ENCODE data around the gene SCARB1. TPM values are rescaled to one million over a fixed set of nuclear protein-coding genes. Genes with fewer than 3 reads are reported as not detected.
A peak's percentile ranks its signal among the peaks of the same experiment; 100 is the strongest.

Gene SCARB1
- total and polyA plus RNA-seq, 8 donors: 23.5 to 36.5 (median 30.4) TPM

DNA sequence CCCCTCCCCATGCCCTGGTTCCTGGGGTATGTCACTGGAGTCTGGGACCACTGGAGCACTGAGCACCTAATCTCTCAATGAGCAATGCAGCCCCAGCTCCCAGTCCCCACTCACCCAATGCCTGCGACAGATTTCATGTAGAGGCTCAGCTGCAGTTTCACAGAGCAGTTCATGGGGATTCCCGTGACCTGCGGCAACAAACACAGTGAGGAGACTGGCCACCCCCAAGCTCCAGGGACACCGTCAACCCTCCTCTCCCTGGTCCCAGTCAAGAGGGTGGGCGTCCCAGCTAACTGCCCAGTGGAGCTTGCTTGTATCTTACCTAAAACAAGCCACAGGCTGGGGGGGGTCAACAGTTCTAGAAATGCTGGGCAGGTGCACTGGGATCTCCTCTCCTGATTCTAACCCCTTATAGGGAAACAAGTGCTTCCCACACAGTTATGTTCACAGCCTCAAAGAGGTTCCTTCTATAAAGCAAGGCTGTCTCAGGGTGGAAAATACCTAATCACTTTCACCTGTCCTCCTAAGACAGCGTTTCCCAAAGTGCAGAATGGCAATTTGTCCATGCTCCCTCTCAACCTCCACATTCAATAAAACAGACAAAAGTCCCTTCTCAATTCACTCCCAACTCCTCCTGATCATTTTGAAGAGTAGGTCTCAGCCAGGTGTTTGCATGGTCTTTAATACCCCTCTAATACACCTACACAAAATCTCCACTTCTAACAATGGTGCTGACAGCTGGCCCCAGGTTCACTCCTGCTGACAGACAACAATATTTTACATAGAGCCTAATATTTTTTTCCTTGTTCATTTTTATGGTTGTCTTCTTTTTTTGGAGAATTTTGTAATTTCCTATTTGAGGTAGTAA lies 68.3 kb downstream of the SCARB1 start:
- no peak overlapping the region for H3K4me3 ChIP-seq
- peak in 1 of 4 donors; percentile 10 for DNase-seq
- H3K4me1 ChIP-seq: no peaks in the 10 kb centered on the region
- no peak for ATAC-seq
- no peak overlapping the region for H3K27ac ChIP-seq
- H3K36me3 ChIP-seq: peaks cover 0 to 31% of the 10 kb centered on the region in 2 donors
- H3K27me3 ChIP-seq: no peaks in the 10 kb centered on the region
- TF ChIP-seq, protein P1, sequence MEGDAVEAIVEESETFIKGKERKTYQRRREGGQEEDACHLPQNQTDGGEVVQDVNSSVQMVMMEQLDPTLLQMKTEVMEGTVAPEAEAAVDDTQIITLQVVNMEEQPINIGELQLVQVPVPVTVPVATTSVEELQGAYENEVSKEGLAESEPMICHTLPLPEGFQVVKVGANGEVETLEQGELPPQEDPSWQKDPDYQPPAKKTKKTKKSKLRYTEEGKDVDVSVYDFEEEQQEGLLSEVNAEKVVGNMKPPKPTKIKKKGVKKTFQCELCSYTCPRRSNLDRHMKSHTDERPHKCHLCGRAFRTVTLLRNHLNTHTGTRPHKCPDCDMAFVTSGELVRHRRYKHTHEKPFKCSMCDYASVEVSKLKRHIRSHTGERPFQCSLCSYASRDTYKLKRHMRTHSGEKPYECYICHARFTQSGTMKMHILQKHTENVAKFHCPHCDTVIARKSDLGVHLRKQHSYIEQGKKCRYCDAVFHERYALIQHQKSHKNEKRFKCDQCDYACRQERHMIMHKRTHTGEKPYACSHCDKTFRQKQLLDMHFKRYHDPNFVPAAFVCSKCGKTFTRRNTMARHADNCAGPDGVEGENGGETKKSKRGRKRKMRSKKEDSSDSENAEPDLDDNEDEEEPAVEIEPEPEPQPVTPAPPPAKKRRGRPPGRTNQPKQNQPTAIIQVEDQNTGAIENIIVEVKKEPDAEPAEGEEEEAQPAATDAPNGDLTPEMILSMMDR (IDR thresholded peaks at IDR 0.05): no peak
- no peaks in the 10 kb centered on the region for H3K9me3 ChIP-seq
- intact Hi-C loops (cut with DNase I): no loop called here

DNA sequence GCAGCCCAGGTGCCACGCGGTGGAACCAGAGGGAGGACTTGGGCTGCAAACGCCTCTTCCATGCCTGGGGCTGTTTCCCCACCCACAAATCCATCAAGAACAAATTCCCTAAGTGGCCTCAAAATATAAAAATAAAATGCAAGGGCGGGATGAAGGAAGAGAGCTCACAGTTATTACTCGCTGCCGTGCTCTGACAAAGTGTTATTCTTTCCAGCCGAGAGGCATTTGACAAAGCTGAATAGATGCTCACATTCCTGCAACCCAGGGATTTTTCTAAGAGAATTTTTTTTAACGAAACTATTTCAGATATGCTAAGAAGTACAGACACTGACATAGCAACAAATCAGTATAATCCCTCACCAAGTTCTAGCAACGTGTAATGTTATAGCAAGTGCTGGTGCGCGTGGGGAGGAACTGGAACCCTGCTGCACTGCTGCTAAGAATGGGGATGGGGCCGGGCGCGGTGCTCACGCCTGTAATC lies 70.7 kb downstream of the SCARB1 start:
- peak in 1 of 4 donors; percentile 41 for DNase-seq
- H3K9me3 ChIP-seq: no peaks in the 10 kb centered on the region
- no peaks in the 10 kb centered on the region for H3K4me1 ChIP-seq
- ATAC-seq: no peak
- no peaks in the 10 kb centered on the region for H3K27me3 ChIP-seq
- TF ChIP-seq, protein P1 (IDR thresholded peaks at IDR 0.05): no peak
- H3K36me3 ChIP-seq: peaks cover 0 to 26% of the 10 kb centered on the region in 2 donors
- no peak overlapping the region for H3K27ac ChIP-seq
- no peak overlapping the region for H3K4me3 ChIP-seq
- intact Hi-C loops (cut with DNase I): no loop called here

DNA sequence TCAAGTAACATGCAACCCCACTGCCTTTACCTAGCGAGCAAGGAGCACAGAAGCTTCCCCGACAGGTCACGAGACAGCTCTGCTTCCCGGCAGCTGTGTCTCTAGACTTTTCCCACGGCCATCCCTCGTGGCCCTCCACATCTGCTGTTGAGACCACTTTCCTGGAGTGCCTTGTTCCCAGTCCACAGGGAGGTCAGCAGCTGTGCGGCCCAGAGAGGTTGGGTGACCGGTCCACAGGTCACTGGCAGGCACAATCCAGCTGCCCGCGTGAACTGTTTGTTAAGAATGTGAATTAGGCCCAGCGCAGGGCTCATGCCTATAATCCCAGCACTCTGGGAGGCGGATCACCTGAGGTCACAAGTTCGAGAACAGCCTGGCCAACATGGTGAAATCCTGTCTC lies 71.5 kb downstream of the SCARB1 start:
- Histone ChIP-seq H3K36me3 (peaks cover 0 to 18% of the 10 kb centered on the region in 2 donors), H3K27me3 (no peaks in the 10 kb centered on the region), H3K4me3 (no peak overlapping the region), H3K9me3 (no peaks in the 10 kb centered on the region), H3K27ac (no peak overlapping the region), H3K4me1 (no peaks in the 10 kb centered on the region)
- DNase-seq: peak in 1 of 4 donors; percentile 59
- intact Hi-C loops (cut with DNase I): no loop called here
- TF ChIP-seq, protein P1 (IDR thresholded peaks at IDR 0.05): no peak
- no peak for ATAC-seq

DNA sequence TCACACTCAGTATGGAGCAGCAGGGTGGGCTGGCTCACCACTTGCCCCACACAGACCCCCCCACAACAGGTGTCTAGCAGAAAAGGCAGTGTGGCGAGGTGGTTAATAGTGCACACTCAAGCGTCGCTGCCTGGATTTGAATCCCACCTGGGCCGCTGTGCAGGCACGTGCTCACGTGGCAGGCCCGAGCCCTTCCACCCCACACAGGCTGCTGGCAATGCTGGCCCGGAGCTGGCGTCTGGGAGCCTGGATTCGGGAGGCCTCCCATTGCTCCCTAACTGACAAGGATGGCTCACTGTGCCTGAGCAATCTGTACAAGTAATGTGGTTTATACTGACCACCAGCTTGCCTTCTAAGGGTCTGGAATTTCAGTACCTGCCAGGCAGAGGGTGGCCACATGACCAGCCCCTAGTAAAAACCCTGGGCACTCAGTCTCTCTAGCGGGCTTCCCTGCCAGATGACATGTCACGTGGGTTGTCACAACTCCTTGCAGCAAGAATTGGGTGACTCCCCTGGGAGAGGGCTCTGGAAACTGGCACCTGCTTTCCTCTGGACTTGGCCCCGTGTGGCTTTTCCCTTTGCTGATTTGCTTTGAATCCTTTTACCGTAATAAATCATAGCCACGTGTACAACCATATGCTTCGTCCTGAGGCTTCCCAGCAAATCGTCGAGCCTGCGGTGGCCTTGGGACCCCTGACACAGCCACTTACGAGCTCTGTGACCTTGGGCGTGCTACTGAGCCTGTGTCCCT lies 72.8 kb downstream of the SCARB1 start:
- H3K36me3 ChIP-seq: peaks cover 0 to 22% of the 10 kb centered on the region in 2 donors
- H3K4me1 ChIP-seq: no peaks in the 10 kb centered on the region
- H3K9me3 ChIP-seq: no peaks in the 10 kb centered on the region
- TF ChIP-seq, protein P1 (IDR thresholded peaks at IDR 0.05): no peak
- H3K27ac ChIP-seq: no peak overlapping the region
- ATAC-seq: no peak
- peak in 1 of 4 donors; percentile 53 for DNase-seq
- intact Hi-C loops (cut with DNase I): no loop called here
- H3K27me3 ChIP-seq: no peaks in the 10 kb centered on the region
- H3K4me3 ChIP-seq: no peak overlapping the region

Data from left lung (tissue), 10 donors.